NCI-H345 treated with DMSO at 0.1 percent for 48 hours (cell line): ENCODE measurements around the gene CMIP.
"Not testable (repeated sequence)": the region's sequence is repeated elsewhere in the genome, so short reads cannot be mapped to it uniquely, and the experiment has no call there.

Experiments
- DNase-seq: peaks from one replicate; lab custom pipeline; 2025; ENCODE audit not compliant: unreplicated experiment; lab: John Stamatoyannopoulos, UW

CMIP gene

GRCh38 chr16:81731649-81732048 lies 287.0 kb downstream of the CMIP start:
- no peak for DNase-seq

DNA sequence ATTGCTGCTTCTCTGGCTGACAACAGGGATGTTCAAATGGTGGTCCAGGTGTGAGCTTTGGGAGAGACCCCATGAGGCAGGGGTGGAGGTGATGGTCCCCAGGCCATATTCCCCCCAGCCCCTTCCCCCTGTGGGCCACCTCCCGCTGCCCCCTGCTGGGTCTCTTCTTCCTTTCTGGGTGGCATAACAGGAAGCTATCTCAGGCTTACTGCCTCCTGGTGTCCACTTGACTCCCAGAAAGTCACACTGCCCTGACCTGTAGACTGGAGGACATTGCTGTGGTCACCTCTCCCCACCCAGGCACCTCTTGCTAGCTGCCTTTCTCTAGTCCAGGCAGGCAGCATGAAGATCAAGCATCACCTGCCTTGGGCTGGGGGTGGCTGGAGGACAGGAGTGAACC lies 288.1 kb downstream of the CMIP start:
- DNase-seq: no peak

GRCh38 chr16:81733295-81733694 lies 288.7 kb downstream of the CMIP start:
- DNase-seq: no peak

- DNase-seq: no peak
Observed at GRCh38 chr16:81734632-81735434, 290.2 kb downstream of the CMIP start.

DNA sequence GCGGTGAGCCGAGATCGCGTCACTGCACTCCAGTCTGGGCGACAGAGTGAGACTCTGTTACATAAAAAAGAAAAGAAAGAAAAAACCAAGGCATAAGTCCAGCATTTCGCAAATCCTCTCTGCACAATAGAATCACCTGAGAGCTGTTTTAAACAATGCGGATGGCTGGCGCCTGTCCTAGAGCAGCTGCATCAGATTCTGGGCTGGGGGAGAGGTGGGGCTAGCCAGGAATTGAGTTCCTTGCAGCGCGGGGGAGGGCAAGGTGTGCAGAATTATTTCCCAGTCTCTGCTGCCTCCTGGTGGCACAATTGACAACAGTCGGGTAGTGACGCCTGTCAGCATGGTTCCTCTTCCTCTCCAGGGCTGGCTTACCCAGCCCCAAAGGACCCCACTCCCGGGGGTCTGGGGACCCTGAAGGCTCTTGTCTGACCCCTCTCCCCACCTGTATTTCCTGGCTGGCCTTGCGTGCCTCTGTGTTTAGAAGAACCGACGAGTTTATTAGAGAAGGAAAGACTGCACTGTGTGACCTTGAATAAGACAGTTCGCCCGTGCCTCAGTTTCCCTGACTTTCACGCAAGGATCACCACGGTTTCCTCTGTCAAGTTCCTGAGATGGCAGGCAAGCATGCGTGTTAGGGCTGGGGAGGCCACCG lies 293.4 kb downstream of the CMIP start:
- DNase-seq: peak; percentile 75

- DNase-seq: no peak
Observed at GRCh38 chr16:81738783-81739496, 294.3 kb downstream of the CMIP start.

- no peak for DNase-seq
Observed at GRCh38 chr16:81739503-81739902, 294.9 kb downstream of the CMIP start.

DNA sequence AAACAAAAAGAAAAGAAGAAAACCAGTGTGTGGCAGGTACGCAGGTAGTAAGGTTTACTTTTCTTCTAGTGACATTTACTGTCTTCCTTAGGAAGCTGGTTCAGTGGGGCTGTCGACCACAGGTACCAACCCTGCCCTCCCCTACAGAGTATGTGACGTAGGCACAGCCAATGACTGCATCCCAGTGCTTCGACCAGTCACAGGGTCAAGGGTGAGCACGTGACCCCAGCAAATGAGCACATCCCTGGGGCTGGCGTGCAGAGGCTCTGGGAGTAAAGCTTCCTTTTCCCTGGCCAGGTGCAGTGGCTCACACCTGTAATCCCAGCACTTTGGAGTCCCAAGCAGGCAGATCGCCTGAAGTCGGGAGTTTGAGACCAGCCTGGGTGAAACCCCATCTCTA lies 295.6 kb downstream of the CMIP start:
- no peak for DNase-seq

GRCh38 chr16:81741430-81741770 lies 296.8 kb downstream of the CMIP start:
- DNase-seq: not testable (repeated sequence)

GRCh38 chr16:81744385-81744784 lies 299.8 kb downstream of the CMIP start:
- no peak for DNase-seq

DNA sequence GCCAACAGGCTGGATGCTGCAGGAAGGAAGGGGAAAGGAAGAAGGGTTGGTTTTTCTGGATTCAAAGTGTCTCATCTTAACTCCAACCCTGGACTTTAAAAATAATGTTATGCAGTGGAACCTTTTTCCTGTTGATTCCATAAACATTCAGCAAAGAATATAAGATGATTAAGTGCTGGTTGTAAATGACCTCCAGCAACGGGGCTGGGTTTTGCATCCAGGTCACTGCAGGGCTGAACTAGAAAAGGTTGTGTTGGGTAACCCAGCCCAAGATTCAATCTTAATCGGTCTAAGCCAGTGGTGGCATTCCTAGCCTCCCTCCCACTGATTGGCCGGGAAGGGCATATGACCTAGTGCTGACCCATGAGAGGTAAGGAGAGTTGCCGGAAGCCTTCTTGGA lies 300.3 kb downstream of the CMIP start:
- DNase-seq: no peak

DNA sequence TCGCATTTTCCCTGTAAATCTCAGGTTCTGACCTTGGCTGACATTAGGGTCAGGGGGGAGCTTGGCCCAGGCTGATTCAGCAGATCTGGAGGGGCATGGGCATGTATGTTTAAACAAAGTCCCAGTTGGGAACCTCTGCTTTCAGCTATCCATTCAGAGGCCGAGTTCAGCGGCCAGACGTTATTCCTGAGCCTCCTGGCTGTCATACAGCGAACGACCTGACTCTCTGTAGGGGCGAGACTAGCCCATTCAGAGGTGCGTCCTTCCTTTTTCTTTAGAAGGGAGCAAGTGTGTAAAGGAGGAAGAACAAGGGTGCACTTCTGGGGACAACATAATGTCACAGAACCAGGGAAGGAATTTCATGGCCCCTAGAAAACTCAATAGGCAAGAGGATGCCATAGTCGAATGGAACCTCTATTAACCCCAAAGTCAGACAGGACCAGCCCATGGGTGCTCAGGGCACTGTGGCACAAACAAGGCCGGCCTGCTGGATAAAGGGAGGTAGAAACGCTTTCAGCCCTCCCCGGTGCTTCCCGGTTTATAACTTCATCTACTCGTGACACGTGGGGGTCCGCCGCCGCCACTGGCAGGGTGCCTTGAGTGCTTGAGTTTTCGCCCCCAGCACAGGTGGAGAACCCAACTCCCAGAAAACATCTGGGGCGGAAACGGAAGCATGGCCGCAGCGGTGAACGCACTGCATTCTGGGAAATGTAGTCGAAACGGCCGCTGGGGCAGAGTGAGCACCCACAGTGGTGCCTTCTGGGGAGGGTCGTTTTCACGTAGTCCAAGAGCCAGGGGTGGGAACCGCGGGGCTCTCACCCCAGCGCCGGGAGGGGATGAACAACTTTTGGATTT lies 301.3 kb downstream of the CMIP start:
- no peak for DNase-seq

- DNase-seq: no peak
Observed at GRCh38 chr16:81746566-81746965, 302.0 kb downstream of the CMIP start.

DNA sequence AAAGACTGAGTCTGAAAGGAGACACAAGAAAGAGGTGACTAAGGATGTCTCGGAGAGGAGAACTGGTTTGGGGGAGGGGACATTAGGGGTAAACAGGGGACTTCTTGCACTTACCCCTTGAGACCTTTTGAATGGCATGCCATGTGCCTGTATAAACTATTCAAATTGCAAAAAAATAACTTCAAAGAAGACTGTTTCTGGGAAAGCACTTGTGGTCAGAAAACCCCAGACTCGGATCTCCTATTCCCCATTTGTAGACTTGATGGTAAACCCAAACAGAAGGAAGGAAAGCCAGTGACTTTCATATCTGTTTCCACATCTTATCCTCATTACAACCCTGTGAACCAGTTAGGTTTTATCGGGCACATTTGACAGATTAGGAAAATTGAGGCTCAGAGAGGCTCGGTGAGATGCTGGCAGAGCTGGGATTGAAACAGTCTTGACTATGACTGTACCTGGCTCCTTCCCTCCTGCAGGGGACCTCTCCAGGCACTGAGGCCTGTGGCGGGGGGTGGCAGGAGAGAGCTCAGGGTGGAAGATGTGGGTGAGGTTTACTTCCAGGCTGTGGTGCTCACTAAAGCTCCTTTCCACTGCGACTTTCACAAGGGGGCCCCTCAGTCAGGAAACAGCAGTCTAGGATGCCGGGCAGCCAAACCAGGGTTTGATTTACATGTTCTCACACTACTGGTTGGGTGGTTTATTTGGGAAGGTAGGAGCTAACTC lies 304.0 kb downstream of the CMIP start:
- no peak for DNase-seq

- DNase-seq: no peak
Observed at GRCh38 chr16:81752225-81752875, 307.7 kb downstream of the CMIP start.

GRCh38 chr16:81752876-81753227 lies 308.2 kb downstream of the CMIP start:
- no peak for DNase-seq

GRCh38 chr16:81754858-81755257 lies 310.2 kb downstream of the CMIP start:
- DNase-seq: no peak

DNA sequence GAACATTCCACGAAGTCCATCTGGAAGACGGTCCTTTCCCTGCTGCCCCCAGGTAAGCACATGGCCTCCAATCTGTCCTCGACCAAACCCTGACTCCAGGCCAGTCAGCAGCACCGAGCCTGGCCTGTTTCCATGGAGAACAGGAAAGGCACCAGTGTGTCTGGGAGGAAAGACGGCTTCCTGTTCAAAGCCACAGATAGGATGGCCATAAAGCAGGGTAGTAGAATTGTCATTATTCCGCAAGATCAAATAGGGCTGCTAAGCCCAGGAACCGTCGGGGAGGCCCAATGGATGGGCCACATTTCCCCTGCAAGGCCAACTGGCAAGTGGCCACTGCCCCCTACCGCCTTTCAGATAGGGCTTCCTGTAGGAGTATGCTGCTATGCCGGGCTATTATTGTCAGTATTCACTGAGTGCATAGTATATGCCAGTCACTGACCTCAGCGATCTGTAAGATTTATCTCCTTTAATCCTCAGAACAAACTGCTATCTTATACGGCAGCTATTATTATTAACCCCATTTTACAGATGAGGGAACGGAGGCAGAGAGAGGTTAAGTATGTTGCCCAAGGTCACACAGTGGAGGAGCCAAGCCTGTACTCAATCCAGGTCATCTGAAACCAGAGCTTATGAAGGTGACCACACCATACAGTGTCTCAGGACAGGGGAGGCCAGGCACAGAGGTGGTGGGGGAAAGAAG lies 311.5 kb downstream of the CMIP start:
- DNase-seq: no peak

DNA sequence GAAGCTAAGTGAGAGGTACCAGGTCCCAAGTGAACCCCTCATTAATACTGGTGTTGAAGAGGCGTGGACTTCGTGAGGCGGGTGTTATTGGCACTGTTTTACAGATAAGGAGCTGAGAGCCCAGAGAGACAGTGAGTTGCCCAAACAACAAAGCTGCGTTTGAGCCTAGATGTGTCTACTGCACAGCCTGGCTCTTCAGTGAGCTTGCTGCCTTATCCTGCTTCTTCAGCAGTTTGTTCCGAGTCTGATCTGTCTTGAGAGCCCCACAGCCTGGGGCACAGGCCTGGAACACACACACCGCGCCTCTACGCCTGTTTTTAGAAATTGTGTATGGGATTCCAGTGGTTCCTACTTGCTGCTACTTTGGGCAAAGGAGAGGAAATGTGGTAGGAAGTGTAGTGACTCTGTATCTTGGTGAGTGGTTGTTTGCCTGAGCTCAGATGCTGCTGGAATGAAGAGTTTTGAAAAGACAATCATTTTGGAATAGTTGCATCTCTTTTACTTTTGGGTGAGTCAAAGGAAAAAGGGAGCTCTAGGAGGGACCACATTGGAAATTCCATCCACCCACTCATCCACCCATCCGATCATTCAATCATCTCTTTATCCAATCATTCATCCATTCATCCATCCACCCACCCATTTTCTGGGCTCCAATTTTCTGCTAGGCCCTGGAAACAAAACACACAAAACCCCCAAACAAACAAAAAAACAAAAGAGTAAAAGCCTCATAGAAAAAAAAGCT lies 312.2 kb downstream of the CMIP start:
- no peak for DNase-seq
